ENCODE results near the gene DUSP9.
"Not testable (repeated sequence)": the region's sequence is repeated elsewhere in the genome, so short reads cannot be mapped to it uniquely, and the experiment has no call there.

Gene DUSP9

DNA sequence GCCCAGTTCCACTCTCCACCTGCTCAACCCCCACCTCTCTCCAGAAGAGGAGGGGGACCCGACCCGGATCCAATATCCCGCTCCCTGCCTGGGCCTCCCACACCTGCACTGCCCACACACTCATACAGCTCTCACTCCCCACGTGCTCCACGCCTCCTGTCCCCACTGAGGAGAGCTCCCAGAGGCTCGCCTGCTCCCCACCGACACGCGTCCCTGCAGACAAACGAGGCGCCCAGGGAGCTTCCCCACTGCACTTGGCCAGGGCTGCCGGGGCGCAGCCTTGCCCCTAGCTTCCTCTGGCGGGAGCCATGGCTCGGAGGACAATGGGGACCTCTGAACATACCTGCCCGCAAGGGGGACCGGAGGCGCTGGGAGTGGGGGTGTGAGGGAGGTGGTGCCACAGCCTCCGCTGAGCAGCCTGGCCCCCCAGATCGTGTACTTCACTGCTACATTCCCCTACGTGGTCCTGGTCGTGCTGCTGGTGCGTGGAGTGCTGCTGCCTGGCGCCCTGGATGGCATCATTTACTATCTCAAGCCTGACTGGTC is 45.7 kb downstream of the DUSP9 start:
- DNase-seq (ENCODE audit: low spot score) = no peak

DNA sequence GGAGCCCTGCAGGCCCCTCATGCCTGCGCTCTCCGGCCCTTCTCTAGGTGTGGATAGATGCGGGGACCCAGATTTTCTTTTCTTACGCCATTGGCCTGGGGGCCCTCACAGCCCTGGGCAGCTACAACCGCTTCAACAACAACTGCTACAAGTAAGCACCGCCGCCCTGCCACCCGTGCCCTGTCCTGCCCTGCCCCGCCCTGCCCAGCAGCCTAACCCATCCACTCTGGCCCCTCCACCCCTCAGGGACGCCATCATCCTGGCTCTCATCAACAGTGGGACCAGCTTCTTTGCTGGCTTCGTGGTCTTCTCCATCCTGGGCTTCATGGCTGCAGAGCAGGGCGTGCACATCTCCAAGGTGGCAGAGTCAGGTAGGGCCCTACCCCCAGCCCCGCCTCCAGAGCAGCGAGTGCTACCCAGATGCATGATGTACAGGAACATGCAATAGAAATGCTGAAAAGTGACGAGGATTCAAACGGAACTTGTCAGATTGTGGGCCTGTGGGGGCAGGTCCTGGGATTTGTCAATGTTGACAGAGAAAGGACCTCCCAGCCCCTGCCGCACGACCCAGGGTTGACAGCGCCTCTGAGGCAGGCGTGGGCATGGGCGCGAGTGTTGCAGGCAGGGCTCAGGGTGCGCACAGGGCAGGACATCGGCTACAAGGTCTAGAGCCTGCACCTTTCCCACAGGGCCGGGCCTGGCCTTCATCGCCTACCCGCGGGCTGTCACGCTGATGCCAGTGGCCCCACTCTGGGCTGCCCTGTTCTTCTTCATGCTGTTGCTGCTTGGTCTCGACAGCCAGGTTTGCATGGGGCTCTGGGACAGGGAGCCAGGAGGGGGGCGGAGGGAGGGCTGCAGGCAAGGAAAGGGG is 46.4 kb downstream of the DUSP9 start:
- no peak for DNase-seq (ENCODE audit: low spot score)

GRCh38 chrX:153694256-153694655 is 47.3 kb downstream of the DUSP9 start:
- not testable (repeated sequence) for DNase-seq (ENCODE audit: low spot score)

GRCh38 chrX:153694687-153695270 is 47.8 kb downstream of the DUSP9 start:
- no peak for DNase-seq (ENCODE audit: low spot score)

DNA sequence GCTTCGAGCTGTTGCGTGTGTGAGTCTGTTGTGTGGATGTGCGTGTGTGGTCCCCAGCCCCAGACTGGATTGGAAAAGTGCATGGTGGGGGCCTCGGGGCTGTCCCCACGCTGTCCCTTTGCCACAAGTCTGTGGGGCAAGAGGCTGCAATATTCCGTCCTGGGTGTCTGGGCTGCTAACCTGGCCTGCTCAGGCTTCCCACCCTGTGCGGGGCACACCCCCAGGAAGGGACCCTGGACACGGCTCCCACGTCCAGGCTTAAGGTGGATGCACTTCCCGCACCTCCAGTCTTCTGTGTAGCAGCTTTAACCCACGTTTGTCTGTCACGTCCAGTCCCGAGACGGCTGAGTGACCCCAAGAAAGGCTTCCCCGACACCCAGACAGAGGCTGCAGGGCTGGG is 49.1 kb downstream of the DUSP9 start:
- DNase-seq (ENCODE audit: low spot score) = no peak

DNA sequence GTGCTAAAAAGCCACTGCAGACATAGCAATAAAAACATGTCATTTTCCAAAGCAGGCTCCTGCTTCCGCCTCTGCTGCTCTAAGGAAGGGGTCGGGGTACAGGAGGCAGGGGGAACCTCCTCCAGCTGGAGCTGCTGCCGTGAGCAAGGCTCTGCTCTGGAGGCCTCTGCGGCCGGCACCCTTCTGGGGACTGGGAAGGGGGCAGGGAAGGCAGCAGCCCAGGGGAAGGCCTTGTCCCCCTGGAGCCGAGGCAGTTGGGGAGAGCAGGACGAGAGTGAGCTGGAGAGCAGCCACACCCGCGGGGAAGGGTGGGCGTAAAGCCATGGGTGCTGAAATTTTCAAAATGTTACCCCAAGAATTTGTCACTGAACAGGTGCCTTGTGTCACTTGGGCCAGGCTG is 49.5 kb downstream of the DUSP9 start:
- not testable (repeated sequence) for DNase-seq (ENCODE audit: low spot score)

DNA sequence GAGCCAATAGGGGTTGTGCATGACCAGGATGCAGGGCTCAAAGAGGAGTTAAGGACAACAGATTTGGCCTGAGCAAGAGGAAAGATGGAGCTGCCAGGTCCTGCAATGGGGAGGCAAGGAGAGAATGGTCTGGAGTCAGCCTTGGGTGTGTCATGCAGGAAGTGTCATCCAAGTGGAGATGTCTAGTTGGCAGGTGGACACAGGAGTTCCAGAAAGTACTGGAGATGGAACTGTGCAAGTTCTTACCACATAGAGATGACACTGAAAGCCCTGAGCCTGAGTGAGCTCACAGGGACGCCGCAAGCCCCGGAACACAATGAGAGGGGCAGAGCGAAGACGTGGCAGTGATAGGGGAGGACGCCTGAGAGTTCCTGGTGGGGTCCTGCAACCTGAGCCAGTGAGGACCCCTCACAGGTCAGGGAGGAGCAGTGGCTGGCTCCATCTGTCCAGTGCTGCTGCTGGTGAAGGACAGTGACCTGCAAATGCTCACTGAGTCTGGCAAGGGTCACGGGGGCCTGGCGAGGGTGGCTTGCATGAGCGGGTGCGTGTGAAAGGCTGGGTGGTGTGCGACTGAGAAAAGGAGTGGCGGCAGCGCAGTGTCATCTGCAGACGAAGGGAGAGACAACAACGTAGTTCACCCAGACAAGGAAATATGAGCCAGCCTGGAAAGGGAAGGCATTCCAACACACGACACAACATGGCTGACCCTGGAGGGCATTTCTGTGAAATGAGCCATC is 50.2 kb downstream of the DUSP9 start:
- DNase-seq (ENCODE audit: low spot score) = not testable (repeated sequence)

DNA sequence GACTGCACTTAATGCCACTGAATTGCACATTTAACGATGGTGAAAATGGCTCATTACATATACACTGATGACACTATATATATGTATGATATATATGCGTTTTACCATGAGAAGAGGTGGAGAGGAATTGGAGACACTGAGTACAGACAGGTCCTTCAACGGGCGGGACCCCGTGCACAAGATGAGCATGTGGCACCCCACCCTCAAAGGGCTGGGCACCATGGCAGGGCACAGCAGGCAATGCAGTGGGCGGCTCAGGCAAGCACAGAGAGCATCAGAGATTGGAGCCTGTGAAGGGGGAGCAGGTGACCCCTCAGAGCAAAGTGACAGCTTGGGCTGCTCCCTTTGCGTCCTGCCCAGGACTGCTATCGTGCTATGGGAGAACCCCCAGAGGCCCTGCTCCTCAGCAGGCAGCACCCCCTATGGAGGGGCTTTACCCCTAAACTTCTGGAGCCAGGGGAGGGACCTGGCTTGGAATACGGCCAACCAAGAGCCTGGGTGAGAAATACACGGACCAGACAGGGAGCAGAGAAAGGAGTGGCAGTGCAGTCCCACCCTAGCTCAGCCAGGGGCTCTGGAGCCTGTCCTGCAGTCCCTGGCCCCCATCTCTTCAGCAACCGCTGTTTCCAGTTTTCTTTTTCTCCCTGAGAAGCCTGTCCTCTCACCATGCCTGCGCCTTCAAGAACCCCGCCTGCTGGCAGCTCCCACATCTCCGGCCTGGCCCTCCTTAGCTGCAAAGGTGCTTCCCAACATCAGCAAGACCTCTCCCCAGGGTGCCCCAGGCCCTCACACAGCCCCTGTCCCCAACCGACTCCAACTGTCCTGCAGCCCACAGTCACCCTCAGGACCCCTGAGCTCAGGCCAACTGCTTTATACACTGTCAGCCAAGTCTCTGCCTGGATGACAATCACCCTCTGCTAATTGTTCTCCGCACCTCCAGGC is 51.2 kb downstream of the DUSP9 start:
- DNase-seq (ENCODE audit: low spot score) = no peak

- not testable (repeated sequence) for DNase-seq (ENCODE audit: low spot score)
Observed at GRCh38 chrX:153699210-153699783, 52.3 kb downstream of the DUSP9 start.

DNA sequence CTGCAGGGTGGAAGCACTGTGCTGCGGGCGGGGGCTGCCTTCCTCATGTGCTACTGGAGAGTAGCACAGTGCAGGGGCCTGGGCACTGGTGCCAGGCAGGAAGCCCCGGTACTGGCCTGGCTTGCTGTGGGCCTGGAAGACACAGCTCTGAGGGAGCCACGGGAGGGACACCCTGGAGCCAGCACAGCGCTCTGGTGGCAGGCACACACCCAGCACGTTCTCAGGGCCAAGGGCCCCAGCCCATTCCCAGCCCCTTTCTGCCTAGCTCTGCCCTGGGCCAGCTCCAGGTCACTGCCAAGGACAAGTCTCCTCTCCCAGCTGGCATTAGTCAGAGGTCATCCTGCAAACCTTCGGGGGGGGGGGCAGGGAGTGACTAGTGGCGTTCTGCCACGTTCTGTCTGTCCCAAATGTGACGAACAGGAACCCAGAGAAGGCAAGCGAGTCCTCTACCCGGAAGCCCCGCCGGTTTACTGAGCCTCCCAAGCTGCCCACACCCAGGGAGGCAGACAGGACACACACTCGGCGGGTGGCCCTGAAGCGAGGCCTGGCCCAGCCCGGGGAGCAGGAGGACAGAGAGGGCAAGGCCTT is 52.9 kb downstream of the DUSP9 start:
- not testable (repeated sequence) for DNase-seq (ENCODE audit: low spot score)

- no peak for DNase-seq (ENCODE audit: low spot score)
Observed at GRCh38 chrX:153700376-153700945, 53.5 kb downstream of the DUSP9 start.

All from kidney tubule cell (primary cell).